ENCODE measurements around the gene DRGX. TPM values are rescaled to one million over a fixed set of nuclear protein-coding genes. Genes with fewer than 3 reads are reported as not detected.

Gene DRGX
- total and polyA plus RNA-seq, 7 donors, result 0.04 TPM; not detected in 6

- no peak for TF ChIP-seq CTCF (IDR thresholded peaks at IDR 0.05)
- peaks cover 19% of the 10 kb centered on the region for H3K4me1 ChIP-seq
- no peak overlapping the region for H3K27ac ChIP-seq
- 5 to 7% (median 6%) methylated on average over 9 of the region's 9 CpGs for WGBS, 3 donors
- H3K36me3 ChIP-seq (ENCODE audit: insufficient read depth in 1 of 2, low read depth in 1 of 2), result no peaks in the 10 kb centered on the region
- H3K9me3 ChIP-seq, result no peaks in the 10 kb centered on the region
- H3K27me3 ChIP-seq (ENCODE audit: insufficient read depth in 3 of 3, low read length in 2 of 3), result peaks cover 0 to 86% (median 28%) of the 10 kb centered on the region in 3 donors
- intact Hi-C loops (cut with DNase I), result loop anchor here in 1 of 2 donors (10.0 kb wide), 1 partner anchor 174 kb away; no protein-coding TSS in a partner anchor
- no peak for DNase-seq
- ATAC-seq, result no peak
- H3K4me3 ChIP-seq, result no peak overlapping the region
Observed at GRCh38 chr10:49398986-49399385, 3.1 kb upstream of the DRGX start.

GRCh38 chr10:49398000-49398861 lies 2.3 kb upstream of the DRGX start:
- no peak for TF ChIP-seq CTCF (IDR thresholded peaks at IDR 0.05)
- Histone ChIP-seq H3K4me3 (peak overlapping the region; percentile 52), H3K27me3 (ENCODE audit: insufficient read depth in 3 of 3, low read length in 2 of 3) (peaks cover 0 to 91% (median 27%) of the 10 kb centered on the region in 3 donors), H3K4me1 (peaks cover 19% of the 10 kb centered on the region), H3K9me3 (no peaks in the 10 kb centered on the region), H3K36me3 (ENCODE audit: insufficient read depth in 1 of 2, low read depth in 1 of 2) (no peaks in the 10 kb centered on the region), H3K27ac (no peak overlapping the region)
- 1 to 2% (median 1%) methylated on average over 57 to 72 of the region's 72 CpGs for WGBS, 3 donors
- ATAC-seq, result peak; percentile 84 to 89 (median 85)
- DNase-seq, result peak; percentile 54 to 77
- intact Hi-C loops (cut with DNase I), result loop anchor here in 1 of 2 donors (10.0 kb wide), 1 partner anchor 173 kb away; no protein-coding TSS in a partner anchor

GRCh38 chr10:49397036-49397999 lies 1.4 kb upstream of the DRGX start:
- ATAC-seq, result peak in 2 of 4 donors; percentile 15
- DNase-seq, result no peak
- Histone ChIP-seq H3K9me3 (no peaks in the 10 kb centered on the region), H3K4me1 (peaks cover 19% of the 10 kb centered on the region), H3K27ac (no peak overlapping the region), H3K36me3 (ENCODE audit: insufficient read depth in 1 of 2, low read depth in 1 of 2) (no peaks in the 10 kb centered on the region), H3K27me3 (ENCODE audit: insufficient read depth in 3 of 3, low read length in 2 of 3) (peaks cover 0 to 88% (median 24%) of the 10 kb centered on the region in 3 donors), H3K4me3 (peak overlapping the region; percentile 52)
- 2 to 3% (median 3%) methylated on average over 59 to 61 of the region's 61 CpGs for WGBS, 3 donors
- TF ChIP-seq CTCF (IDR thresholded peaks at IDR 0.05), result no peak
- intact Hi-C loops (cut with DNase I), result loop anchor here in 1 of 2 donors (10.0 kb wide), 1 partner anchor 173 kb away; no protein-coding TSS in a partner anchor

DNA sequence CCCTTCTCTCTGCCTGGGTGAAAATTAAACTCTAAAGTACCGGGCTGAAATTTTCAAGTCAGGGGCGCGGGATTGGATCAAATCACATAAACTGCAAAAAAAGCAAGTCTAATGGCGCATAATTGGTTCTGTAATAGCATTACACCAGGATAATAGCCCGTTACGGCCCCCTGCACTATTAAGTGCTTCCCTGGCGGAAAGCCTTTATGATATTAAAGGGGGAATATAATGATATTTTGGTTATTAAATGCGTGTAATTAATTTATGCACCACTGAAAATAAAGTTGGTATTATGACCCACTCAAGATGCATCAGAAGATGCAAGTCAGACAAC lies 744 bp upstream of the DRGX start:
- Histone ChIP-seq H3K36me3 (ENCODE audit: insufficient read depth in 1 of 2, low read depth in 1 of 2) (no peaks in the 10 kb centered on the region), H3K4me1 (peaks cover 19% of the 10 kb centered on the region), H3K27me3 (ENCODE audit: insufficient read depth in 3 of 3, low read length in 2 of 3) (peaks cover 0 to 86% (median 24%) of the 10 kb centered on the region in 3 donors), H3K9me3 (no peaks in the 10 kb centered on the region), H3K4me3 (no peak overlapping the region), H3K27ac (no peak overlapping the region)
- intact Hi-C loops (cut with DNase I), result loop anchor here in 1 of 2 donors (10.0 kb wide), 1 partner anchor 172 kb away; no protein-coding TSS in a partner anchor
- no peak for DNase-seq
- no peak for TF ChIP-seq CTCF (IDR thresholded peaks at IDR 0.05)
- 19 to 22% (median 19%) methylated on average over 8 of the region's 8 CpGs for WGBS, 3 donors
- no peak for ATAC-seq

Measured in psoas muscle (tissue), 8 donors.